CD4-positive, alpha-beta T cell treated with Interleukin-15 for 4 hours (primary cell): ENCODE data around the gene PDE2A.

Source experiments
- DNase-seq: peaks from one replicate; pipeline ENCODE4 v3.0.0-alpha.2; 2020; ENCODE audit warnings: low spot score

Gene PDE2A

GRCh38 chr11:72673943-72674828 is at the start of gene PDE2A:
Gene PDE2A, minus strand, starts transcription at chr11:72674422. Its CDS starts 215 bp downstream, at chr11:72674207.
- no peak for DNase-seq

DNA sequence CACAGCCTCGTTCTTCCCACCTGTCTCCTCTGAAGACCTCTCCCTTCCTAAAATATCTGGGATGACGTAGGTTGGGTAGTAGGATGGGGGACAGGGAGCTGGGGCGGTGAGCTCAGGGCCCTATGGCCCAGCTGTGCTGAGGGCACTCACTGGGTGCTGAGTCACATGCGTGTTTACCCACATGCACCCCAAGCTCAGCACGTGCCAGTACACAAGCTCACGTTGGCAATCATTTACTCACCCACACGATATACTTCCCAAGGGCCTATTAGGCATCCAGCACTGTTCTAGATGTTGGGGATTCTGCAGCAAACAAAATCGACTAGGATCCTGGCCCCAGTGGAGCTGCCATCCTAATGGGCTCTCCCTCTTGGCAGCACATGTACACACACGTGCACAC is 49.3 kb upstream of the PDE2A start:
- DNase-seq = no peak

DNA sequence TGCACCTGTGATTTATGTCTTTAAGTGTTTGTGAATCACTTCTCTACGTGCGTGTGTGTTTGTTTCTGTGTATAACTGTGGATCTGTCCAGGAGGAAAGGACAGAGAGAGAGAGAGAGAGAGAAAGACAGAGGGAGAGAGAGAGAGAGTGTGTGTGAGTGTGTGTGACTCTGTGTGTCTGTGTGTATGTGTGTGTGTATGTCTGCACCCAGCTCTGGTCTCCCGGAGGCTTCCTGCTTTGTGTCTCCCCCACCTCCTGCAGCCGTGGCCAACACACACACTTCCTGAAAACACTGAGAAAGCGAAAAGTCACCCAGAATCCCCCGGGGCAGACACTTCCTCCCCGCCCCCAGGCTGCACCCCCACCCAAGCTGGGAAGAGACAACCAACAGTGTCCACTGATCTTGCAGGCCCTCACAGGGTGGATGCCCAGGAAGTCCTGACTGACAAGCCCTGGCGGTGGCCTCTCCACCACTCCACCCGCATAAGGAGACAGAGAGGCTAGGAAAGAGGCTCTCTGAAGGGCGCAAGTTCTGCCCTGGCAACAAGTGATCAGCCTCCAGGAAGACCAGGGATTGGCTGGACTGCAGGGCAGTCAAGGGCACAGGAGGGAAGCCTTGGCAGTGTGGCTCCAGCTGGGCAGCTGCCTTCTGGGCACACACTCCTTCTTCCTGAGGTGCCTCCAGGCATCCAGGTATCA is 48.0 kb upstream of the PDE2A start:
- peak; percentile 88 for DNase-seq

DNA sequence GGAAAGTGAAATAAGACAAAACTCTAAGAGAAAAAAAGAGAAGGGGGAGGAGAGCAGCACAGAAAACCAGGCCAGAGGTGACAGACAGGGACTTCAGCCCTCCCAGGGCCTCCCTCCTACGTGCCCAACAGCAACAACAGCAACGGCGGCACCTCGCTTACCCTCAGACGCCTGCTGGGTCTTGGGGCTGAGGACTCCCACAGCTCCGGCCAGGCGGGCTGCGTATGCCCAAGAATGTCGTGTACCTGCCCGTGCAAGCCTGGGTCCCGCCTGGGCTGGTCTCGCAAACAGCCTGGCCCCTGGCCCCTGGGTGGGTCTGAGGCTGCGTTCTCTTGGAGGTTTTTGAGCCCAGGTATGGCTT is 47.4 kb upstream of the PDE2A start:
- DNase-seq = peak; percentile 30

- DNase-seq = no peak
These were observed 47.1 kb upstream of the PDE2A start for GRCh38 chr11:72721276-72721675.

DNA sequence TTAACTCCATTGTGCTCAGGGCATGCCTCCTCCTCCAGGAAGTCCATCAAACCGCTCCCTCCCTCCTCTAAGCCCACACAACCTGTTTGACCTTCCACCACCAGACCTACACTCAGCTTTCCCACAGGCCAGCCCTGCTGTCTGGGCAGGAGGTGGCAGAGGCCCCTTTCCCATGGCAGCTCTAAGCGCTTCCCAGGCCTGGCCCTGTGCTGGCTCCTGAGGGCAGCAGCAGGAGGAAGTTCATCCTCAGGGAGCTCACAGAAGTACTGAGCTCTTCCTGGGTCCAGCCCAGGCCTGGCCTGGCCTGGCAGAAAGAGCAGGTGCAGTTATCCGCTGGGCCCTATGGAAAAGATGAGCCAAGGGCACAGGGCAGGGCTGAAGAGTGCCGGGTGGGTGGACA is 46.6 kb upstream of the PDE2A start:
- no peak for DNase-seq

DNA sequence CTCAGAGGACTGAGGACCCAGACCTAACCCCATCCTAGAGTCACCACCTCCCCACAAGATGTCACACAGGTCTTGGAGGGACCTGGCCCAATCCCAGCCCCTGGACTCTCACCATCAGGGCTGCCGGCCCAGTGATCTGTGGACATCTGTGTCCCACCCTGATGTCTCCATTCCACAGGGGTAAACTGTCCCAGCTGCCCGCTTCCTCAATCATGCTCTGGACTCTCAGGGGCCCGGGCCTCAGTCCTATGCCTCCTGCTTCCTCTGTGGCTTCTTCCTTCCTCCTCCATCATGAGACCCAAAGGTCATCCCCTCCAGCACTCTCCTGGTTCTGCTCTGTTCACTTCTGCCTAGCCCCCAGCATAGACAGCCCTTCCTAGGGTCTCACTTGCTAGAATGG is 45.8 kb upstream of the PDE2A start:
- DNase-seq = no peak

DNA sequence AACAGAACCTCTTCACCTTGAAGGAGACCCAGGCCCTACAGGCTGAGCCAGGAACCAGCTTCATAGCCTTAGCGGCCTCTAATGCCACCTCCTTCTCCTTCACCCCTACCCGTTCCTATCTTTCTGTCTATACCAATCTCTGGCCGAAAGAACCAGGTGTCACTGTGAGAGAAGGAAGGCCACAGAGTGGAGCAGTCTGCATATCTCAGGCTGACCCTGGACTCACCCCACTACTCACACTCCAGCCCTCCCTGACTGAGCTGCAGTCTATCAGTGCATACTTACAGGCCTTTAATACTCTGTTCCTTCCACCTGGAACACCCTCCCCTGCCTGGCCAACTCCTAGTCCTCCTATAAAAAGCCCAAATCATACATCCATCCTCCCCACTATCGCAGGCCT is 45.3 kb upstream of the PDE2A start:
- no peak for DNase-seq

- no peak for DNase-seq
These were observed 44.9 kb upstream of the PDE2A start for GRCh38 chr11:72719144-72719543.

DNA sequence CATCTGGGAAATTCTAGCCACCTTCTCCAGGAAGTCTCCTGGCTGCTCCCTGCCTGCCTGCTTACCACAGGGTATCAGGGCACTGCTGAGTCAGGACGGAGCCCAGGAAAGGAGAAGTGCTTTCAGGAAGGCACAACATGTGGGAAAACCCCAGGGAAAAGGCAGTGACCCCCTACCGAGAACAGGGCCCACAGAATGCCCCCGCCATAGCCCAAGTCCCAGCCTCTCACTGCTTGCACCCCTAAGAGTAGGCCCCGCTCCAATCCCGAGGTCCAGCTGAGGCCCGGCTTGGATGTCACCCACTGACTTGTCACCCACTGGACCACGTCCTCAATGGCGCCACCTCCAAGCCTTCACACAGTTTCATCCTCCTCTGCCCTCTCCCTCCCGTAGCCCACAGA is 43.9 kb upstream of the PDE2A start:
- no peak for DNase-seq

GRCh38 chr11:72716788-72717435 is 42.7 kb upstream of the PDE2A start:
- no peak for DNase-seq

DNA sequence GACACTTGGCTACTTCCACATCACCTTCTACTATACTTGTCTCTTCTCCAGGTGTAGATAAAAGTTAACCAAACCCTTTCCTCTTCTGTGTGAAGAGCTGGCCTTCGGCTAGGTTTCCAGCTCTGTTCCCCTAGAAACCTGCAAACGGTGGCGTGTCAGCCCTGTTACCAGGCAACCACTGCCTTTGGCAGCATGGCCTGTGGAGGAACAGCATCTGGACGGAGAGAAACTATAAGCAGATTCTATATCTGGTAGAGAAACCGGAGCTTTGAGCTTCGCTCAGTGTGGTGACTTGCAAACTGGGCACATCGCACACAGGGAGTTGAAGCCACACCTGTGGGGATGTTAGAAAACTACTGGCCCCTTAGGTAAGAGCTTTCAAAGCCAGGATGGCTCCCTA is 42.1 kb upstream of the PDE2A start:
- no peak for DNase-seq

- no peak for DNase-seq
These were observed 38.6 kb upstream of the PDE2A start for GRCh38 chr11:72712841-72713240.

GRCh38 chr11:72712168-72712751 is 38.0 kb upstream of the PDE2A start:
- no peak for DNase-seq

GRCh38 chr11:72711141-72711540 is 36.9 kb upstream of the PDE2A start:
- no peak for DNase-seq

DNA sequence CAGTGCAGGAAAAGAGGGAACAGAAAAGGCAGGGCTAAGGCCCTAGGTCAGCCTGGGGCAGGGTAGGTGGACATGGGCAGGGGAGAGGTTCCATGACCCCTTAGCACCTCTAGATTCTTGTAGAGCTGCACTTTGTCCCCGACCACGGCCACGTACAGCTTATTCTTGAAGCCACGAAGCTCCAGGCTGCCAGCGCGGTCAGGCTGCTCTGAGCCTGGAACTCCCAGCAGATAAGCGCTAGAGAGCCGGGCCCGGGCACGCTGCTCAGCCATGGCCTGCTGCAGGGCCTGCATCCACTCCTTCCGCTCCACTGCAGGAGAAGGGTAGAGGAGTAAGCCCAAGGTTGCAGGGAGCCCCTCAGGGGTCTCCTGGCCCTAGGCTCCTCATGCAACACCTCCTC is 36.1 kb upstream of the PDE2A start:
- no peak for DNase-seq

DNA sequence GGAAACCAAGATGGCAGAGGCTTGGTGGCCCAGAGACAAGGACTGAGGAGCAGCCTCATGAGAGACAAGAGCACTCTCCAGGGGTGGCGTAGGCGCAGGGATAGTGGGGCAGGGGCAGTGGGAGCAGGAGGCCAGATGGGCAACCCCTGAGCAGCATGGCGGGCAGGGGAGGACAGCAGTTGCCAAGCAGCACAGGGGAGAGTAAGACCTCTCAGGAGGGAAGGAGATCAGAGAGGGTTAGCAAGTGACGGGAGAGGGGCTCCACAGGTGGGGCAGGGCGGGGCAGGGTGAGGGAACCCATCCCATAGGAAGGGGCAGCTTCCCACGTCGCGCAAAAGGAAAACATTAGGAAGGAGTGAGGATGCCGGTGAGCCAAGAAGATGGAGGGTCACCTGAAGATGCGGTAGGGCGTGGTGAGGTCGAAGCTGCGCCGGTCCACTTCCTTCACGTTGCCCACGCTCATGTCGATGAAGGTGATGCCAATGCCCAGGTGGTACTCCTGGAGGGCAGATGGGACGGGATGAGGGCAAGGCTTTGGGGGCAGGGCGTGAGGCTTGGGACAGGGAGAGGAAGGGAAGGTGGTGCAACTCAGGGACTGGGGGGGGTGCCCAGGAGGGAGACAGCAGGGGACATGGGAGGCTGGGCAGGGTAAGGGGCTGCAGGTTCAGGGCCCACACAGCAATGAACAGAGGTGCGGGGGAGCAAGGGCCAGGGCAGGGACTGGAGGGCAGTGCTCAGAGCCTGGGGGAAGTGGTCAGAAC is 35.4 kb upstream of the PDE2A start:
- DNase-seq = no peak

DNA sequence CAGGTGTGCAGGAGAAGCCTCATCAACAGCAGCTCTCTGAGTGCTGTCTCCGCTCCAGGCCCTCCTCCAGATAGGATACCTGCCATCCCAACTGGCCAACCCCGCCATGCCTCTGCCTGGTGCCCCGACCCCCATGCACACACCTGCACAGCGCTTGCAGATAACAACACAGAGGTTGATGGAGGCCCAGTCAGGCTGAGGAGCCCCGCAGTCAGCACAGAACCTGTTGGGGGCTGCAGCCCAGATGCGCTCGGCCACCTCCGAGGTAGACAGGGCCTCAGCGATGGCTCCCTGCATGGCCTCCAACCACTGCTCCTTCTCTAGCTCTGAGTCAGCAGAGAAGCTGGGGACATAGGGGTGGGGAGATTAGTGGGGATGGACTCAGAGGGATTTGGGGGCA is 32.8 kb upstream of the PDE2A start:
- no peak for DNase-seq

DNA sequence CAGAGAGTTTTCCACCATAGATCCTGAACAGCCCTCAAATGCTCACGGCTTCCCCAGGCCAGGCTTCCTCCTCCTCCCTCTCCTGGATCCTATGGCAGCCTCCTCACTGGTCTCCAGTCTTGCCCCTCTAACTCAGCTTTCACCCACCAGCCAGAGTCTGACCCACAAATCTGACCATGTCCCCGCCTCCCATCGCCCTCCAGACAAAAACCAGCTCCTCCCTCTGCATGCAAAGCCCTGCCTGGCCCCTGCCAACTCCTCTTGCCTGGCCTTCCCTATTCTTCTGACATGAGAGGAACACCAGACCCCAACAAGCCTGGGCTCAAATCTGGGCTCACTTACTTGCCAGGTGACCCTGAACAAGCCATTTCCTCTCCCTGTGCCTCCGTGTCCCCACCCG is 32.4 kb upstream of the PDE2A start:
- DNase-seq = no peak

- DNase-seq = no peak
These were observed 31.5 kb upstream of the PDE2A start for GRCh38 chr11:72705442-72706365.

DNA sequence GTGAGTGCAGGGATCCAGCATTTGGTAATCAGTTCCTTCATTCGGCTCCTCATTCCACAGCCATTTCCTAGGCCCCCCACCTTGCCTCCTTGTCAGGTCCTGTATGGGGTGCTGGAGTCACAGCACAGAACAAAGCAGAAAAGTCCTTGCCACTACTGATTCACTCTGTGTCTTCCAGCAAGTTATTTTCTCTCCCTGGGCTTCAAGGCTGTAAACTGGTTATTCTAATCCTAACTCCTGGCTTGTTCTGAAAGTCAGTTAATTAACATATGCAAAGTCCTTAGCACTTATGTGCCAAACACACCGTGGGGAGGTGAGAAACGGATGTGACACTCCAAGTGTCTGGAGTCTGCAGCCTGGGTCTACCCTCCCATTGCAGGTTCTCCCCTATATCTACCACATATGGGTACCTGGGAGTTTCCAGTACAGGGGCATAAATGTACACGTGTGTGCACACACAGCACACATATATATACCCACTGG is 30.6 kb upstream of the PDE2A start:
- DNase-seq = no peak
